Pancreas (tissue), 10 donors: ENCODE data around the gene FOXF1. TPM values are rescaled to one million over a fixed set of nuclear protein-coding genes. Genes with fewer than 3 reads are reported as not detected.

Source experiments
- ATAC-seq, 4 donors: fragments of 200-7000 bp; cut with Tn5 transposase; one replicate each; pipeline versions ENCODE4 v1.8.0 to v1.9.1; 2020; ENCODE audit warnings: mild to moderate bottlenecking in 4 of 4, moderate library complexity in 4 of 4
- DNase-seq, 6 donors: peaks; one replicate each; pipeline ENCODE4 v3.0.0-alpha.2; 2020
- FAIRE-seq: peaks from 2 replicates; lab custom pipeline; 2012; peaks lifted over from hg19 to GRCh38; lab: Jason Lieb, UNC
- H3K27ac ChIP-seq, 4 donors: fragments of 200-600 bp; sonication (generic); 1 replicate in 3 of 4; 2 replicates in 1 of 4; pipeline versions ENCODE4 v1.5.0 to v1.8.0; 2020
- H3K27me3 ChIP-seq, 4 donors: fragments of 200-600 bp; one replicate each; pipeline ENCODE4 v1.8.0; 2021
- H3K36me3 ChIP-seq, 3 donors: fragments of 200-600 bp; sonication (generic) in 1 of 3; one replicate each; pipeline versions ENCODE4 v1.5.0 to v1.8.0; 2020 to 2021
- H3K4me1 ChIP-seq, 3 donors: fragments of 200-600 bp; one replicate each; pipeline ENCODE4 v1.8.0; 2021
- H3K4me3 ChIP-seq, 4 donors: fragments of 200-600 bp; sonication (generic) in 2 of 4; one replicate each; pipeline versions ENCODE4 v1.5.0 to v1.8.0; 2020 to 2021
- H3K9me3 ChIP-seq, 4 donors: fragments of 200-600 bp; one replicate each; pipeline ENCODE4 v1.8.0; 2021
- WGBS, 2 donors: extraction: QIAGEN DNeasy Blood & Tissue Kit; methylation state at CpG; one replicate each; pipeline ENCODE4 v1.1.7; 2013; 5-methylcytosine and 5-hydroxymethylcytosine counted together
- intact Hi-C, 3 donors: fragments of 100-400 bp; cut with DNase I; formaldehyde crosslinking; loops; one replicate each; pipeline versions ENCODE4 v1.11.1 to v1.14.2; 2022
- polyA plus RNA-seq, 2 donors: library from polyadenylated mRNA; stranded (reverse); fragments of 200-250 nt; gene quantifications; one replicate each; pipeline ENCODE4 v1.2.3, GENCODE V29; 2013
- total RNA-seq, 6 donors: library from RNA; stranded (reverse); fragmentation: NEBNext Ultra II Directional in 4 of 6; extraction: Animal tissue kit (Norgen Biotek cat#: 25700) in 4 of 6; gene quantifications; one replicate each; pipeline versions ENCODE4 v1.2.1 to v1.2.4, GENCODE V29; 2021 to 2023
- TF ChIP-seq, protein P1 (sequence below), 4 donors: fragments of 200-600 bp; sonication (generic) in 3 of 4; IDR thresholded peaks; one replicate each; pipeline versions ENCODE4 v1.5.0 to v1.8.0; 2021; ENCODE audit warnings: antibody characterized with exemption in 4 of 4
- donor health status: healthy with polysubstance abuse.
- donor health status: DM: no; HTN: no; CAD: no; lungs with moderate emphysema.
- donor health status: DM: no; HTN: no; CAD: no.
- donor health status: control.
- donor health status: control.
- donor health status: Bipolar disorder and iron deficiency.
- donor health status: DM: yes; HTN: yes; CAD: no.
- donor health status: DM: no; HTN: no; CAD: no.
- donor health status: DM: no; HTN: no; CAD: no.
- donor health status: DM: yes; HTN: yes; CAD: no.

The FOXF1 gene
- total and polyA plus RNA-seq, 8 donors, result 0.16 to 1.2 (median 0.52) TPM

DNA sequence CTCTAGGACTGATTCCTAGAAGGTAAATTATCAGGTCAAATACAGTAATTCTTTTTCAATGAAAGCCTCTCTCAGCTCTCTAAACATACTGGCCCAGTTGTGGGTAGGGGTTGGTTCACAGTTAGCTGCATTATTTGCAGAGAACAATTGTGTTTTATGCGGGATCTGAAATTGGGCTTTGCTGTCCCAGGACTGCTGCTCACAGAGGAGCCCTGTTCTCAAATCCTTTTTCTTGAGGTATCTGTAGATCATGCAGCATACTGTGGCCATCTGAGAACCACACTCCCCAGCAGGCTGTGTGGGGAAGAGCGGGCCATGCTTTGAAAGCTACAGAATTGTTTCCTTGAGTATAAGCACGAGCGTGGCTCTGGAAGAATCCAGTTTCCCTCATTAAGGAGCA, 27.2 kb downstream of the FOXF1 start:
- TF ChIP-seq, protein P1, sequence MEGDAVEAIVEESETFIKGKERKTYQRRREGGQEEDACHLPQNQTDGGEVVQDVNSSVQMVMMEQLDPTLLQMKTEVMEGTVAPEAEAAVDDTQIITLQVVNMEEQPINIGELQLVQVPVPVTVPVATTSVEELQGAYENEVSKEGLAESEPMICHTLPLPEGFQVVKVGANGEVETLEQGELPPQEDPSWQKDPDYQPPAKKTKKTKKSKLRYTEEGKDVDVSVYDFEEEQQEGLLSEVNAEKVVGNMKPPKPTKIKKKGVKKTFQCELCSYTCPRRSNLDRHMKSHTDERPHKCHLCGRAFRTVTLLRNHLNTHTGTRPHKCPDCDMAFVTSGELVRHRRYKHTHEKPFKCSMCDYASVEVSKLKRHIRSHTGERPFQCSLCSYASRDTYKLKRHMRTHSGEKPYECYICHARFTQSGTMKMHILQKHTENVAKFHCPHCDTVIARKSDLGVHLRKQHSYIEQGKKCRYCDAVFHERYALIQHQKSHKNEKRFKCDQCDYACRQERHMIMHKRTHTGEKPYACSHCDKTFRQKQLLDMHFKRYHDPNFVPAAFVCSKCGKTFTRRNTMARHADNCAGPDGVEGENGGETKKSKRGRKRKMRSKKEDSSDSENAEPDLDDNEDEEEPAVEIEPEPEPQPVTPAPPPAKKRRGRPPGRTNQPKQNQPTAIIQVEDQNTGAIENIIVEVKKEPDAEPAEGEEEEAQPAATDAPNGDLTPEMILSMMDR (IDR thresholded peaks at IDR 0.05), result no peak
- ATAC-seq (no peak), FAIRE-seq (no peak), DNase-seq (no peak)
- Histone ChIP-seq H3K9me3 (no peaks in the 10 kb centered on the region), H3K27me3 (no peaks in the 10 kb centered on the region), H3K27ac (no peak overlapping the region), H3K4me1 (no peaks in the 10 kb centered on the region), H3K4me3 (no peak overlapping the region), H3K36me3 (peaks cover 5 to 47% (median 16%) of the 10 kb centered on the region in 3 donors)
- intact Hi-C loops, result no loop called here
- WGBS, 2 donors, result 94 to 95% methylated on average over 4 of the region's 4 CpGs

GRCh38 chr16:86538196-86538780, 28.0 kb downstream of the FOXF1 start:
- Histone ChIP-seq H3K27me3 (no peaks in the 10 kb centered on the region), H3K36me3 (peaks cover 5 to 47% (median 16%) of the 10 kb centered on the region in 3 donors), H3K4me1 (no peaks in the 10 kb centered on the region), H3K9me3 (no peaks in the 10 kb centered on the region), H3K4me3 (no peak overlapping the region), H3K27ac (no peak overlapping the region)
- 90 to 93% methylated on average over 17 of the region's 17 CpGs for WGBS, 2 donors
- TF ChIP-seq, protein P1 (IDR thresholded peaks at IDR 0.05), result no peak
- no peak for FAIRE-seq
- no peak for DNase-seq
- intact Hi-C loops, result no loop called here
- ATAC-seq, result no peak

- Histone ChIP-seq H3K4me1 (no peaks in the 10 kb centered on the region), H3K4me3 (no peak overlapping the region), H3K36me3 (peaks cover 5 to 49% (median 19%) of the 10 kb centered on the region in 3 donors), H3K27ac (no peak overlapping the region), H3K9me3 (no peaks in the 10 kb centered on the region), H3K27me3 (no peaks in the 10 kb centered on the region)
- ATAC-seq (no peak), FAIRE-seq (no peak), DNase-seq (no peak)
- TF ChIP-seq, protein P1 (IDR thresholded peaks at IDR 0.05), result no peak
- 84 to 89% methylated on average over 6 of the region's 6 CpGs for WGBS, 2 donors
- intact Hi-C loops, result no loop called here
Measured at GRCh38 chr16:86540894-86541293, 30.6 kb downstream of the FOXF1 start.

DNA sequence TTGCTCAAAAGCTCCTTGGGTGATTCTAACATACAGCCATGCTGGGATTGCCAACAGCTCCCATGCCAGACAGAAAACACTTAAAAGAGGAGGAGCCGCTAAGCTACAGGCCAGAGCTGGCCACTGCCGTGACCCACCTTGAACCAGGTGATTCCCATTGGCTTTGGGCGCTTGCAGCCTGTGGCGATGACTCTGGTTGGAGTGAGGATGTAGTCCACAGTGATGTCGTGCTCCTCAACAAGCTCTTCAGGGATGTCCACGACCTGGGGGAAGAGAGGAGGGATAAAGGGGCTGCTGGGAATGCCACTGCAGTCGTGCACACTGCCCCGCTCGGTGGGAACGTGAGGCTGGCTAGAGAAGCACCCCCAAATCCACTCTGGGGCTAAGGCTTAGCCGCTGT, 31.2 kb downstream of the FOXF1 start:
- WGBS, 2 donors, result 90 to 91% methylated on average over 11 of the region's 11 CpGs
- Histone ChIP-seq H3K27ac (no peak overlapping the region), H3K4me3 (no peak overlapping the region), H3K4me1 (no peaks in the 10 kb centered on the region), H3K36me3 (peaks cover 5 to 55% (median 19%) of the 10 kb centered on the region in 3 donors), H3K27me3 (no peaks in the 10 kb centered on the region), H3K9me3 (no peaks in the 10 kb centered on the region)
- ATAC-seq (no peak), DNase-seq (no peak), FAIRE-seq (no peak)
- intact Hi-C loops, result no loop called here
- TF ChIP-seq, protein P1 (IDR thresholded peaks at IDR 0.05), result no peak
